Activated naive CD4-positive, alpha-beta T cell treated with anti-CD3 and anti-CD28 coated beads, Interleukin-2, amount 50 U/mL, for 72 hours (primary cell): ENCODE data around the gene DDX56. TPM values are rescaled to one million over a fixed set of nuclear protein-coding genes. Genes with fewer than 3 reads are reported as not detected.

Experiments
- ATAC-seq, 2 donors: fragments of 150-1000 bp; cut with Tn5 transposase; 2 replicates each; pipeline ENCODE4 v1.10.0; 2021; ENCODE audit warnings: mild to moderate bottlenecking in 2 of 2, moderate library complexity in 2 of 2
- DNase-seq, 2 donors: peaks; one replicate each; pipeline ENCODE4 v3.0.0; 2021 to 2022; ENCODE audit warnings: low spot score in 2 of 2
- H3K27ac Mint-ChIP-seq, 2 donors: one replicate each; pipeline ENCODE4 v1.8.0; 2022; ENCODE audit warnings: mild to moderate bottlenecking in 2 of 2, mixed read lengths in 2 of 2
- H3K36me3 Mint-ChIP-seq, 2 donors: one replicate each; pipeline ENCODE4 v1.8.0; 2022; ENCODE audit warnings: mixed read lengths in 2 of 2
- H3K9me3 Mint-ChIP-seq, 2 donors: one replicate each; pipeline ENCODE4 v1.8.0; 2022; ENCODE audit warnings: mixed read lengths in 2 of 2
- total RNA-seq, 2 donors: library from RNA; stranded (reverse); gene quantifications; one replicate each; pipeline ENCODE4 v1.2.3, GENCODE V29; 2022

The DDX56 gene
- total RNA-seq, 2 donors from 2014 or later, result 83.4 to 92.7 TPM

- peaks cover 0 to 4% of the 10 kb centered on the region in 2 donors for H3K9me3 Mint-ChIP-seq
- DNase-seq, result no peak
- no peak overlapping the region for H3K27ac Mint-ChIP-seq
- ATAC-seq, result no peak
- H3K36me3 Mint-ChIP-seq, result peaks cover 0 to 6% of the 10 kb centered on the region in 2 donors
These were observed 42.0 kb downstream of the DDX56 start for GRCh38 chr7:44531421-44532380.

GRCh38 chr7:44530990-44531389 is 42.7 kb downstream of the DDX56 start:
- ATAC-seq (peak in 1 of 2 donors; percentile 13), DNase-seq (no peak)
- Mint-ChIP-seq H3K36me3 (peaks cover 1 to 6% of the 10 kb centered on the region in 2 donors), H3K9me3 (peaks cover 0 to 4% of the 10 kb centered on the region in 2 donors), H3K27ac (no peak overlapping the region)

GRCh38 chr7:44524811-44525388 is 48.8 kb downstream of the DDX56 start:
- no peak for DNase-seq
- peaks cover 11 to 18% of the 10 kb centered on the region in 2 donors for H3K36me3 Mint-ChIP-seq
- ATAC-seq, result no peak
- no peak overlapping the region for H3K27ac Mint-ChIP-seq
- H3K9me3 Mint-ChIP-seq, result peaks cover 9 to 10% of the 10 kb centered on the region in 2 donors

DNA sequence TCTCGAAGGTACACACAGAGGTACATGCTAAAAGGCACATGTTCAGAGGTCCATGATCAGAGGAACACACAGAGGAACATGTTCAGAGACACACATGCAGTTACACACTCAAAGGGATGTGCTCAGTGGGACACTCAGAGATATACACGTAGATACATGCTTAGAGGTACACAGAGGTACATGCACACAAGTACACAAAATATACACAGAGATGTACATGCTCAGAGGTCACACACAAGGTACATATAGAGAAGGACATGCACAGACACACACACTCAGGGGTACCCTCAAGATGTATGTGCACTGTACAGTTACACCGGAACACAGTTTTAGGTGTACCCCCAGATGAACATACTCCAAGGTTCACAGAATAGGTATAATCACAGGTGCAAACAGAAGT is 51.4 kb downstream of the DDX56 start:
- DNase-seq (no peak), ATAC-seq (no peak)
- no peak overlapping the region for H3K27ac Mint-ChIP-seq
- H3K9me3 Mint-ChIP-seq, result peaks cover 5 to 10% of the 10 kb centered on the region in 2 donors
- H3K36me3 Mint-ChIP-seq, result peaks cover 5 to 18% of the 10 kb centered on the region in 2 donors

- Mint-ChIP-seq H3K27ac (no peak overlapping the region), H3K9me3 (peaks cover 5 to 10% of the 10 kb centered on the region in 2 donors), H3K36me3 (peaks cover 5 to 18% of the 10 kb centered on the region in 2 donors)
- no peak for DNase-seq
- ATAC-seq, result no peak
These were observed 52.2 kb downstream of the DDX56 start for GRCh38 chr7:44521347-44522095.

- Mint-ChIP-seq H3K36me3 (peaks cover 5 to 13% of the 10 kb centered on the region in 2 donors), H3K9me3 (peaks cover 5 to 10% of the 10 kb centered on the region in 2 donors), H3K27ac (no peak overlapping the region)
- ATAC-seq (no peak), DNase-seq (no peak)
These were observed 53.1 kb downstream of the DDX56 start for GRCh38 chr7:44520574-44520973.

- H3K27ac Mint-ChIP-seq, result peak overlapping the region in 1 of 2 donors; percentile 82
- ATAC-seq, result no peak
- peaks cover 5 to 7% of the 10 kb centered on the region in 2 donors for H3K36me3 Mint-ChIP-seq
- DNase-seq, result no peak
- peaks cover under 1 to 5% of the 10 kb centered on the region in 2 donors for H3K9me3 Mint-ChIP-seq
These were observed 54.2 kb downstream of the DDX56 start for GRCh38 chr7:44519546-44519945.

DNA sequence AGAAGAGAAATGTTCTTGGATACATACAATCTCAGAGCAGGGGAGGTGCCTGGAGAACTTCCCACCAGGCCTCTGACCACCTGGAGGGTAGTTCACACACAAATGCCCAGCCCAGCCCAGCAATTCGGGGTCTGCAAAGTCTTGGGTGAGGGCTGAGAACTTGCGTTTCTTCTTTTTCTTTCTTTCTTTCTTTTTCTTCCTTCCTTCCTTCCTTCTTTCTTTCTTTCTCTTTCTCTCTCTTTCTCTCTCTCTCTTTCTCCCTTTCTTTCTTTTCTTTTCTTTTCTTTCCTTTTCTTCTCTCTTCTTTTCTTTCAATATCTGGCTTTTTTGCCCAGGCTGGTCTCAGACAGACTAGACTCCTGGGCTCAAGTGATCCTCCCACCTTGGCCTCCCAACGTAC is 54.9 kb downstream of the DDX56 start:
- DNase-seq, result no peak
- Mint-ChIP-seq H3K36me3 (peaks cover under 1% of the 10 kb centered on the region in 2 donors), H3K27ac (no peak overlapping the region), H3K9me3 (peaks cover 0 to under 1% of the 10 kb centered on the region in 2 donors)
- ATAC-seq, result no peak

DNA sequence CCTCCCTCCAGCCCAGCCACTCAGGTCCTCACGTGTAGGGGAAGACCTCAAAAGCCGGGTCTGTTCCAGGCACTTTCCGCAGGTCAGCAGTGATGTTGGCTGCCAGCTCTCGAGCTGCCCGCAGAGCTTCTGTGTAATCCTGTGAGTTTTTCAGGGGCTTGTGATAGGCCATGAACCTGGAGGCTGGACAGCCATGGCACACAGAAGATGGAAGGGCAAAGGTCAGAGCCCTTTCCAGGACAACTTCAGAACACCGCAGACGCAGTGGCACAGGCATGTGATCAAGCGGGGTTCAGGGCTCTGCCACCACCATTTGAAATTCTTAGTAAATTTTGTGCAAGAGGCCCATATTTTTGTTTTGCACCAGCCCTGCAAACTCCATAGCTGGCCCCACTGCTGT is 56.5 kb downstream of the DDX56 start:
- H3K9me3 Mint-ChIP-seq, result no peaks in the 10 kb centered on the region
- no peak for ATAC-seq
- H3K27ac Mint-ChIP-seq, result no peak overlapping the region
- no peaks in the 10 kb centered on the region for H3K36me3 Mint-ChIP-seq
- DNase-seq, result no peak

Other genes with a start within 250 kb of the DDX56 start
- 1 to 10 TPM in 1 of 2 donors, under 1 TPM in 1; 0.32 to 2.1 TPM for gene CAMK2B, start 248.3 kb downstream of the DDX56 start, total RNA-seq
- 100 to 1,000 TPM in 1 of 2 donors, 10 to 100 TPM in 1; 87.9 to 112 TPM for gene NUDCD3, start 83.2 kb downstream of the DDX56 start, total RNA-seq
- under 1 TPM; 0.06 to 0.14 TPM for gene NPC1L1, start 32.6 kb downstream of the DDX56 start, total RNA-seq
- 100 to 1,000 TPM in 1 of 2 donors, 10 to 100 TPM in 1; 67.1 to 114 TPM for gene TMED4, start 8.3 kb upstream of the DDX56 start, total RNA-seq
- gene OGDH, start 32.7 kb upstream of the DDX56 start, total RNA-seq, result 100 to 1,000 TPM in 1 of 2 donors, 10 to 100 TPM in 1; 53.2 to 106 TPM
- gene ZMIZ2, start 174.9 kb upstream of the DDX56 start, total RNA-seq, result 100 to 1,000 TPM; 124 to 176 TPM
- gene PPIA, start 222.8 kb upstream of the DDX56 start, total RNA-seq, result 1,000 to 10,000 TPM; 2,757 to 2,768 TPM